Activated T-cell treated with anti-CD3 and anti-CD28 coated beads, Interleukin-2, amount 50 U/mL, for 72 hours (primary cell): ENCODE data around the gene SIDT2. TPM values are rescaled to one million over a fixed set of nuclear protein-coding genes. Genes with fewer than 3 reads are reported as not detected.

Experiments
- ATAC-seq, 2 donors: fragments of 150-1000 bp; cut with Tn5 transposase; replicated peaks in 1 of 2; 2 replicates each; pipeline ENCODE4 v1.10.0; 2021; ENCODE audit warnings: moderate library complexity in 2 of 2, mild to moderate bottlenecking in 1 of 2
- DNase-seq, 2 donors: peaks; one replicate each; pipeline ENCODE4 v3.0.0; 2021 to 2022; ENCODE audit warnings: mixed read lengths in 1 of 2
- H3K27ac Mint-ChIP-seq: one replicate; pipeline ENCODE4 v1.8.0; 2022; ENCODE audit warnings: mild to moderate bottlenecking, moderate library complexity, mixed read lengths
- H3K27me3 Mint-ChIP-seq: one replicate; pipeline ENCODE4 v1.8.0; 2022; ENCODE audit warnings: low read depth, mixed read lengths
- H3K36me3 Mint-ChIP-seq, 2 donors: one replicate each; pipeline ENCODE4 v1.8.0; 2022; ENCODE audit warnings: mixed read lengths in 2 of 2, mild to moderate bottlenecking in 1 of 2; ENCODE audit not compliant: insufficient read depth in 2 of 2
- H3K4me1 Mint-ChIP-seq: one replicate; pipeline ENCODE4 v1.8.0; 2022; ENCODE audit warnings: low read depth, mixed read lengths
- H3K4me3 Mint-ChIP-seq, 2 donors: one replicate each; pipeline ENCODE4 v1.8.0; 2022; ENCODE audit warnings: mild to moderate bottlenecking in 2 of 2, mixed read lengths in 2 of 2, moderate library complexity in 2 of 2
- H3K9me3 Mint-ChIP-seq, 2 donors: one replicate each; pipeline ENCODE4 v1.8.0; 2022; ENCODE audit warnings: mixed read lengths in 2 of 2
- total RNA-seq, 2 donors: library from RNA; stranded (reverse); gene quantifications; one replicate each; pipeline ENCODE4 v1.2.3, GENCODE V29; 2022

SIDT2 gene
- total RNA-seq, 2 donors from 2014 or later = 32.0 to 40.3 TPM

- Mint-ChIP-seq H3K4me1 (peaks cover 59% of the 10 kb centered on the region), H3K4me3 (peak overlapping the region; percentile 89 to 95), H3K9me3 (no peaks in the 10 kb centered on the region), H3K27ac (peak overlapping the region; percentile 88), H3K36me3 (peaks cover 16 to 38% of the 10 kb centered on the region in 2 donors), H3K27me3 (no peaks in the 10 kb centered on the region)
- peak; percentile 67 to 69 for ATAC-seq
- DNase-seq = peak; percentile 72 to 73
Measured at GRCh38 chr11:117230286-117230961, 51.9 kb downstream of the SIDT2 start.

GRCh38 chr11:117230999-117231841, 52.7 kb downstream of the SIDT2 start:
- H3K4me1 Mint-ChIP-seq = peaks cover 58% of the 10 kb centered on the region
- peak; percentile 2 to 4 for ATAC-seq
- no peaks in the 10 kb centered on the region for H3K27me3 Mint-ChIP-seq
- no peaks in the 10 kb centered on the region for H3K9me3 Mint-ChIP-seq
- H3K36me3 Mint-ChIP-seq = peaks cover 16 to 36% of the 10 kb centered on the region in 2 donors
- H3K27ac Mint-ChIP-seq = peak overlapping the region; percentile 88
- peak overlapping the region; percentile 89 to 95 for H3K4me3 Mint-ChIP-seq
- peak in 1 of 2 donors; percentile 16 for DNase-seq

- no peaks in the 10 kb centered on the region for H3K9me3 Mint-ChIP-seq
- peaks cover 16 to 31% of the 10 kb centered on the region in 2 donors for H3K36me3 Mint-ChIP-seq
- peak within 1 kb of the TSS; percentile 95 for H3K27ac Mint-ChIP-seq
- H3K27me3 Mint-ChIP-seq = no peaks in the 10 kb centered on the region
- ATAC-seq (no peak), DNase-seq (peak in 1 of 2 donors; percentile 83)
- peak within 1 kb of the TSS; percentile 89 to 95 for H3K4me3 Mint-ChIP-seq
- H3K4me1 Mint-ChIP-seq = peaks cover 52% of the 10 kb centered on the region
Measured at GRCh38 chr11:117231842-117232091, 53.2 kb downstream of the SIDT2 start, which contains the start of gene PCSK7. PCSK7 (minus strand) TSS chr11:117232073; CDS start chr11:117229844, 2,229 bp downstream.

GRCh38 chr11:117232092-117232878, 53.7 kb downstream of the SIDT2 start, which contains the start of gene RNF214:
RNF214 (plus strand) TSS chr11:117232671; CDS start chr11:117234273, 1,602 bp downstream.
- Mint-ChIP-seq H3K4me1 (peaks cover 48% of the 10 kb centered on the region), H3K9me3 (no peaks in the 10 kb centered on the region), H3K27ac (peak within 1 kb of the TSS; percentile 95), H3K4me3 (peak within 1 kb of the TSS; percentile 89 to 95), H3K27me3 (no peaks in the 10 kb centered on the region), H3K36me3 (peaks cover 12 to 29% of the 10 kb centered on the region in 2 donors)
- DNase-seq (peak; percentile 78 to 87), ATAC-seq (peak; percentile 72 to 74)

- no peaks in the 10 kb centered on the region for H3K27me3 Mint-ChIP-seq
- H3K9me3 Mint-ChIP-seq = no peaks in the 10 kb centered on the region
- DNase-seq (peak in 1 of 2 donors; percentile 28), ATAC-seq (no peak)
- H3K4me3 Mint-ChIP-seq = peak overlapping the region; percentile 89 to 90
- peaks cover 45% of the 10 kb centered on the region for H3K4me1 Mint-ChIP-seq
- peaks cover 12 to 27% of the 10 kb centered on the region in 2 donors for H3K36me3 Mint-ChIP-seq
- peak overlapping the region; percentile 89 for H3K27ac Mint-ChIP-seq
Measured at GRCh38 chr11:117232911-117233409, 54.4 kb downstream of the SIDT2 start.

GRCh38 chr11:117238221-117238620, 59.7 kb downstream of the SIDT2 start:
- H3K36me3 Mint-ChIP-seq = peaks cover 0 to 4% of the 10 kb centered on the region in 2 donors
- no peaks in the 10 kb centered on the region for H3K27me3 Mint-ChIP-seq
- H3K27ac Mint-ChIP-seq = no peak overlapping the region
- H3K9me3 Mint-ChIP-seq = no peaks in the 10 kb centered on the region
- H3K4me3 Mint-ChIP-seq = no peak overlapping the region
- ATAC-seq (peak in 1 of 2 donors; percentile 61), DNase-seq (no peak)
- H3K4me1 Mint-ChIP-seq = peaks cover 13% of the 10 kb centered on the region

- ATAC-seq (no peak), DNase-seq (no peak)
- no peak overlapping the region for H3K27ac Mint-ChIP-seq
- no peaks in the 10 kb centered on the region for H3K9me3 Mint-ChIP-seq
- H3K4me1 Mint-ChIP-seq = peaks cover 2% of the 10 kb centered on the region
- H3K4me3 Mint-ChIP-seq = no peak overlapping the region
- H3K36me3 Mint-ChIP-seq = peaks cover 1 to 7% of the 10 kb centered on the region in 2 donors
- no peaks in the 10 kb centered on the region for H3K27me3 Mint-ChIP-seq
Measured at GRCh38 chr11:117239295-117239694, 60.8 kb downstream of the SIDT2 start.

Other genes with a start within 250 kb of the SIDT2 start
- 10 to 100 TPM; 21.4 to 26.3 TPM for gene SIK3, start 80.3 kb upstream of the SIDT2 start, total RNA-seq
- gene PAFAH1B2, start 34.5 kb upstream of the SIDT2 start, total RNA-seq = 10 to 100 TPM; 56.7 to 64.3 TPM
- gene TAGLN, start 20.6 kb downstream of the SIDT2 start, total RNA-seq = 1 to 10 TPM; 7.2 to 8.9 TPM
- 100 to 1,000 TPM; 139 to 147 TPM for gene PCSK7, start 53.3 kb downstream of the SIDT2 start, total RNA-seq
- gene RNF214, start 53.9 kb downstream of the SIDT2 start, total RNA-seq = 10 to 100 TPM; 30.7 to 33.5 TPM
- 1 to 10 TPM; 9.6 to 9.9 TPM for gene BACE1-AS, start 112.6 kb downstream of the SIDT2 start, total RNA-seq
- gene BACE1, start 137.5 kb downstream of the SIDT2 start, total RNA-seq = 1 to 10 TPM; 1.1 TPM
- gene CEP164, start 149.1 kb downstream of the SIDT2 start, total RNA-seq = 10 to 100 TPM; 32.5 to 38.7 TPM